SK-N-MC (cell line): ENCODE measurements around the gene ASPHD2.

Source experiments
- EZH2 ChIP-seq: fragments of 200-600 bp; sonication (generic); IDR thresholded peaks from one replicate; pipeline ENCODE4 v1.6.1; 2017; ENCODE audit warnings: antibody characterized with exemption
- POLR2AphosphoS5 ChIP-seq: IDR thresholded peaks from 2 replicates; pipeline ENCODE4 v1.6.1; 2012; ENCODE audit warnings: mild to moderate bottlenecking, low read depth, low read length, borderline replicate concordance

DNA sequence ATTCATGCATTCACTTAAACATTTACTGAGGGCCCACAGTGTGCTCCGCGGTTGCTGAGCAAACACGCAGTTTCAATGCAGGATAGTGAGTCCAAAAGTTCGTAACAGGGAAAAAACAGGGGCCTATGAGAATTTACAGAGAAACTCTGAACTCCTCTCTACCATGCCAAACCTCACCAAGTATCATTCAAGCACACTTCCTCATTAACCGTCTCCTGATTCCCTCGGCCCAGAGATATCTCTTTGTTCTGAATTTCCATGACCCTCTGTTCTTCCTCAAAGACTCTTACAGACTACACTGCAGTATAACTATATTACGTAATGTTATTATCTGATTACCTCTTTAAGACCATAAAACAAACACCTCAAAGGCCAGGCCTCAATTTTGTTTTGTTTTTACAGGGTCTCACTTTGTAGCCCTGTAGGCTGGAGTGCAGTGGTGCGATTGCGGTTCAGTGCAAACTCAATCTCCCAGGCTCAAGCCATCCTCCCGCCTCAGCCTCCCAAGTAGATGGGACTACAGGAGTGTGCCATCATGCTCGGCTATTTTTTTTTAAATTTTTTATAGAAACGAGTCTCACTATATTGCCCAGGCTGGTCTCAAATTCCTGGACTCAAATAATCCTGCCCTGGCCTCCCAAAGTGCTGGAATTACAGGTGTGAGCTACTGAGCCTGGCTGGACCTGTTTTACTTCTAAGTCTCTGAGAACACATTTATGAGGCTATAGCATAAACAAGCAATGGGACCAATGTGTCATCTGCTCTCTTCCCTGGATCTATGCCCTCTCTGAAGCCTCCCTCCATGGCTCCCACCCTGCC is 50.9 kb downstream of the ASPHD2 start:
- no peak for TF ChIP-seq POLR2AphosphoS5
- no peak for TF ChIP-seq EZH2
